H9 (cell line): ENCODE results near the gene REEP3. TPM values are rescaled to one million over a fixed set of nuclear protein-coding genes. Genes with fewer than 3 reads are reported as not detected.
A peak's percentile ranks its signal among the peaks of the same experiment; 100 is the strongest.

Experiments used
- DNase-seq: peaks from one replicate; pipeline ENCODE4 v3.0.0-alpha.2; 2017
- H2AFZ ChIP-seq: one replicate; pipeline ENCODE4 v1.6.1; 2013; ENCODE audit warnings: mild to moderate bottlenecking, low read length, control low read depth, moderate library complexity
- H2AK5ac ChIP-seq: 2 replicates; pipeline ENCODE4 v1.6.1; 2013; ENCODE audit warnings: low read length, control low read depth, mixed read lengths; ENCODE audit not compliant: insufficient read length
- H2BK120ac ChIP-seq: one replicate; pipeline ENCODE4 v1.6.1; 2013; ENCODE audit warnings: low read depth, mild to moderate bottlenecking, low read length, control low read depth, inconsistent platforms; ENCODE audit not compliant: poor library complexity, severe bottlenecking
- H2BK12ac ChIP-seq: 2 replicates; pipeline ENCODE4 v1.6.1; 2013; ENCODE audit warnings: low read length, control low read depth, mixed read lengths, low read depth; ENCODE audit not compliant: insufficient read length
- H2BK15ac ChIP-seq: 2 replicates; pipeline ENCODE4 v1.6.1; 2013; ENCODE audit warnings: low read depth, low read length, control low read depth
- H2BK20ac ChIP-seq: one replicate; pipeline ENCODE4 v1.6.1; 2013; ENCODE audit warnings: low read depth, mild to moderate bottlenecking, low read length, control low read depth, inconsistent platforms; ENCODE audit not compliant: poor library complexity, severe bottlenecking
- H2BK5ac ChIP-seq: 2 replicates; pipeline ENCODE4 v1.6.1; 2013; ENCODE audit warnings: low read length, control low read depth, mixed read lengths; ENCODE audit not compliant: insufficient read length
- H3K14ac ChIP-seq: 2 replicates; pipeline ENCODE4 v1.6.1; 2013; ENCODE audit warnings: low read length, control low read depth; ENCODE audit not compliant: insufficient read depth
- H3K18ac ChIP-seq: 2 replicates; pipeline ENCODE4 v1.6.1; 2013; ENCODE audit warnings: low read depth, mild to moderate bottlenecking, mixed read lengths, low read length, control low read depth; ENCODE audit not compliant: insufficient read length
- H3K23ac ChIP-seq: 2 replicates; pipeline ENCODE4 v1.6.1; 2013; ENCODE audit warnings: low read length, control low read depth, mixed read lengths, low read depth; ENCODE audit not compliant: insufficient read length
- H3K23me2 ChIP-seq: 2 replicates; pipeline ENCODE4 v1.6.1; 2013; ENCODE audit warnings: low read depth, mild to moderate bottlenecking, mixed read lengths, low read length, control low read depth; ENCODE audit not compliant: insufficient read length, poor library complexity, severe bottlenecking
- H3K27ac ChIP-seq: 2 replicates; pipeline ENCODE4 v1.5.1; 2013; ENCODE audit warnings: low read length, control low read depth, mixed read lengths, low read depth; ENCODE audit not compliant: insufficient read length
- H3K27me3 ChIP-seq: 2 replicates; pipeline ENCODE4 v1.6.1; 2013; ENCODE audit warnings: low read length, control low read depth, inconsistent platforms; ENCODE audit not compliant: insufficient read depth
- H3K4ac ChIP-seq: 2 replicates; pipeline ENCODE4 v1.6.1; 2013; ENCODE audit warnings: low read depth, mild to moderate bottlenecking, control low read depth, inconsistent platforms, low read length, moderate library complexity
- H3K4me1 ChIP-seq: 2 replicates; pipeline ENCODE4 v1.6.1; 2013; ENCODE audit warnings: low read length, control low read depth, inconsistent platforms; ENCODE audit not compliant: insufficient read depth
- H3K4me2 ChIP-seq: 2 replicates; pipeline ENCODE4 v1.6.1; 2013; ENCODE audit warnings: low read length, control low read depth, mixed read lengths; ENCODE audit not compliant: insufficient read length, insufficient read depth
- H3K56ac ChIP-seq: 2 replicates; pipeline ENCODE4 v1.6.1; 2013; ENCODE audit warnings: low read depth, mild to moderate bottlenecking, mixed read lengths, low read length, control low read depth; ENCODE audit not compliant: insufficient read length
- H3K79me1 ChIP-seq: 2 replicates; pipeline ENCODE4 v1.6.1; 2013; ENCODE audit warnings: low read depth, mild to moderate bottlenecking, moderate library complexity, low read length, control low read depth, inconsistent platforms; ENCODE audit not compliant: insufficient read depth, poor library complexity, severe bottlenecking
- H3K79me2 ChIP-seq: 2 replicates; pipeline ENCODE4 v1.6.1; 2013; ENCODE audit warnings: low read length, control low read depth, inconsistent platforms; ENCODE audit not compliant: insufficient read depth
- H3K9ac ChIP-seq: 2 replicates; pipeline ENCODE4 v1.6.1; 2013; ENCODE audit warnings: low read length, control low read depth, mixed read lengths; ENCODE audit not compliant: insufficient read length; ENCODE audit errors: extremely low read depth
- H3K9me3 ChIP-seq: one replicate; pipeline ENCODE4 v1.6.1; 2013; ENCODE audit warnings: low read depth, low read length, inconsistent platforms; ENCODE audit not compliant: control insufficient read depth
- H3T11ph ChIP-seq: one replicate; pipeline ENCODE4 v1.6.1; 2013; ENCODE audit warnings: mild to moderate bottlenecking, low read length, control low read depth, inconsistent platforms
- H4K20me1 ChIP-seq: one replicate; pipeline ENCODE4 v1.6.1; 2013; ENCODE audit not compliant: control insufficient read depth, insufficient read length, insufficient read depth
- H4K5ac ChIP-seq: 2 replicates; pipeline ENCODE4 v1.6.1; 2013; ENCODE audit warnings: low read depth, mild to moderate bottlenecking, mixed read lengths, low read length, control low read depth; ENCODE audit not compliant: insufficient read length
- H4K8ac ChIP-seq: replicated peaks from 2 replicates; pipeline ENCODE4 v1.6.1; 2013; ENCODE audit warnings: low read length, control low read depth, mixed read lengths, low read depth; ENCODE audit not compliant: insufficient read length
- H4K91ac ChIP-seq: 2 replicates; pipeline ENCODE4 v1.6.1; 2013; ENCODE audit warnings: low read depth, mild to moderate bottlenecking, moderate library complexity, mixed read lengths, low read length, control low read depth; ENCODE audit not compliant: insufficient read length
- H3K27ac Mint-ChIP-seq, 3 experiments: 2 replicates in 2 of 3; 3 replicates in 1 of 3; pipeline ENCODE4 v1.8.0; 2020 to 2021; ENCODE audit warnings: mixed read lengths in 3 of 3, mild to moderate bottlenecking in 1 of 3, moderate library complexity in 1 of 3
- H3K27me3 Mint-ChIP-seq: 2 replicates; pipeline ENCODE4 v1.8.0; 2021; ENCODE audit warnings: low read depth, mild to moderate bottlenecking, moderate library complexity, mixed read lengths
- H3K36me3 Mint-ChIP-seq, 3 experiments: 2 replicates in 2 of 3; 3 replicates in 1 of 3; pipeline ENCODE4 v1.8.0; 2020 to 2021; ENCODE audit warnings: low read depth in 3 of 3, mixed read lengths in 3 of 3; ENCODE audit not compliant: insufficient read depth in 1 of 3
- H3K4me1 Mint-ChIP-seq, 2 experiments: 2 replicates each; pipeline ENCODE4 v1.8.0; 2020; ENCODE audit warnings: mixed read lengths in 2 of 2
- H3K4me3 Mint-ChIP-seq, 2 experiments: 2 replicates in 1 of 2; 3 replicates in 1 of 2; pipeline ENCODE4 v1.8.0; 2020 to 2021; ENCODE audit warnings: mild to moderate bottlenecking in 2 of 2, mixed read lengths in 2 of 2, moderate library complexity in 1 of 2
- H3K9me3 Mint-ChIP-seq, 2 experiments: 2 replicates in 1 of 2; 3 replicates in 1 of 2; pipeline ENCODE4 v1.8.0; 2020; ENCODE audit warnings: mild to moderate bottlenecking in 2 of 2, mixed read lengths in 2 of 2, moderate library complexity in 1 of 2
- CTCF ChIP-seq: fragments of 200-600 bp; sonication (generic); conservative IDR thresholded peaks from 3 replicates; pipeline ENCODE4 v1.8.0; 2021; ENCODE audit warnings: antibody characterized with exemption, mild to moderate bottlenecking
- WGBS: extraction: QIAGEN DNeasy Blood & Tissue Kit; methylation state at CpG from one replicate; pipeline ENCODE4 v1.1.7; 2013; ENCODE audit warnings: missing lambda C conversion rate, low lambda C conversion rate, mixed read lengths; ENCODE audit not compliant: insufficient read length; ENCODE audit errors: extremely low coverage; 5-methylcytosine and 5-hydroxymethylcytosine counted together
- total RNA-seq: library from RNA; stranded (reverse); gene quantifications from 2 replicates; pipeline ENCODE4 v1.2.1, GENCODE V29; 2021

REEP3 gene
- total RNA-seq, 1 experiment from 2014 or later: 21.4 TPM

GRCh38 chr10:63614371-63614891 lies 93.2 kb downstream of the REEP3 start:
- Histone ChIP-seq H2BK20ac (no peak overlapping the region), H3K9ac (no peak overlapping the region), H3K79me2 (no peaks in the 10 kb centered on the region), H3K4me1 (no peaks in the 10 kb centered on the region), H2BK12ac (no peak overlapping the region), H3K79me1 (no peaks in the 10 kb centered on the region), H2BK15ac (no peak overlapping the region), H3K56ac (no peak overlapping the region), H4K5ac (no peak overlapping the region), H3K14ac (no peak overlapping the region), H4K8ac (no peak overlapping the region), H3K23me2 (no peaks in the 10 kb centered on the region), H3K23ac (no peak overlapping the region), H3K27ac (no peak overlapping the region), H3K4me2 (no peak overlapping the region), H3K4ac (no peak overlapping the region), H4K91ac (no peak overlapping the region), H3K18ac (no peak overlapping the region), H4K20me1 (no peaks in the 10 kb centered on the region), H3K9me3 (no peaks in the 10 kb centered on the region), H2AFZ (no peak overlapping the region), H2BK120ac (no peak overlapping the region), H3K27me3 (no peaks in the 10 kb centered on the region), H2AK5ac (no peak overlapping the region), H3T11ph (no peak overlapping the region), H2BK5ac (no peak overlapping the region)
- H3K4me1 Mint-ChIP-seq: peaks cover 9 to 15% of the 10 kb centered on the region in 2 experiments; a peak in 3 of 4 replicates
- H3K4me3 Mint-ChIP-seq: no peak overlapping the region
- H3K9me3 Mint-ChIP-seq: no peaks in the 10 kb centered on the region
- H3K36me3 Mint-ChIP-seq: peaks cover 0 to 10% (median 9%) of the 10 kb centered on the region in 3 experiments; a peak in 4 of 7 replicates
- no peak for DNase-seq
- no peak for TF ChIP-seq CTCF
- H3K27ac Mint-ChIP-seq: peak overlapping the region; percentile 5 to 78 (median 73); a peak in 4 of 7 replicates
- H3K27me3 Mint-ChIP-seq: no peaks in the 10 kb centered on the region
- WGBS: no CpG with 5 or more reads among the region's 2 CpGs
